GM19468 (cell line): ENCODE results near the gene ACTR3.
"Not testable (repeated sequence)": the region's sequence is repeated elsewhere in the genome, so short reads cannot be mapped to it uniquely, and the experiment has no call there.

Experiments used
- ATAC-seq: cut with Tn5 transposase; IDR thresholded peaks from one replicate; pipeline ENCODE4 v1.9.1; 2021; ENCODE audit warnings: mild to moderate bottlenecking, moderate library complexity, moderate number of reproducible peaks; ENCODE audit not compliant: unreplicated experiment; ENCODE audit errors: extremely low read depth

The ACTR3 gene

DNA sequence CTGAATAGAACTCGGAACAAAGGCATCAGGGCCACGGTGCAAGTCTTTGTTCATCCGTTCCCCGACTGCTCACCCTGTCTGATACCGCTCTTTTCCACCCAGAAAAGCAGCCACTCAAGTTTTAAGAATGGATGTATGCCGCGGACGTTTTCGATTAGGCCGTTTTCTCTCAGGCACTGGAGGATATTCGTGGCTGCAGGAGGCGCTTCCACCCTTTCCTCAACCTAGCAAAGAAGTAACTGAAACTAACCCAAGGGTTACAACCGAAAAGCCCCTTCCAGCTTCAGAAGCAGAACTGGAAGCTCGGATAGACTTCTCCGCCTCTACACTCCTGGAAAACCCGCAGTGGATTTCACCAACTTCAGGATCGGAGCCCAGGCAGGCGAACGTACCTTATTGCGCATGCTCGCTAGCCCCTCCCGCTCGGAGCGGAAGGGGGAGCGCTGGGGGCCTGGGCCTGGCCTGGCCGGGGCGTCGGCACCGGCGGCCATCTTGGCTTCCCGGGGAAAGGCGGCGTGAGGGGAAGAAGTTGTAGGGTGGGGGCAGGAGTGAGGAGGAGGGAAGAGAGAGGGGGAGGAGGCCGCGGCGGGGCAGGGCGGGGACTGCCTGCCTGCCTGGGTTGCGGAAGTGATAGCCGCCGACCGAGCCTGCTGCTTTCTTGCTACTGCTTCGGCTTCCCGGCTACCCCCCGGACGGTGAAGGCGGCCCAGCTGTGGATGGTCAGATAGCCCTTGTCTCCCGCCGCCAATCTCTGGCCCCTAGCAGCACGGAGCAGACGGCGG is at the start of gene ACTR3:
Gene ACTR3 (plus strand): TSS at position 619 of the 782 bp plus-strand sequence. CDS start 191 bp downstream, outside the sequence.
- peak; percentile 35 for ATAC-seq

DNA sequence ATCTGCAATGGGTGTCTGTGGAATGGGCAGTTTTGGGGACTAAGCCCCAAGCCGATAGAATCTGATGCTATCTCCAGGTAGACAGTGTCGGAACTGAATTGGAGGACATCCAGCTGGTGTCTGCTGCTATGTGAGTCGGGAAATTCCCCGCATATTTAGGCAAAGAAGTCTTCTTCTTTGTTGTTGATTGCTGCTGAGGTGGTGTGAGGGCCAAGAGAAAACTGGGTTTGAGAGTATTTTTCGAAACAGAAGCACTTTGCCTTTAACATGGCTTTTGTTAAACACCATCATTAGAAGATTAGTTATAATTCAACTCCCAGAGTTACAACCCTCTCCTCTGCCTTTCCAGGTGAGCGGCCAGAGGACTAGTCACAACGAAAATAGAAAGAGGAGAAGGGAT is 49.4 kb upstream of the ACTR3 start:
- ATAC-seq: no peak

- ATAC-seq: no peak
These were observed 46.8 kb upstream of the ACTR3 start for GRCh38 chr2:113842919-113843736.

- ATAC-seq: not testable (repeated sequence)
These were observed 46.2 kb upstream of the ACTR3 start for GRCh38 chr2:113843737-113844050.

GRCh38 chr2:113845261-113845660 is 44.6 kb upstream of the ACTR3 start:
- no peak for ATAC-seq

DNA sequence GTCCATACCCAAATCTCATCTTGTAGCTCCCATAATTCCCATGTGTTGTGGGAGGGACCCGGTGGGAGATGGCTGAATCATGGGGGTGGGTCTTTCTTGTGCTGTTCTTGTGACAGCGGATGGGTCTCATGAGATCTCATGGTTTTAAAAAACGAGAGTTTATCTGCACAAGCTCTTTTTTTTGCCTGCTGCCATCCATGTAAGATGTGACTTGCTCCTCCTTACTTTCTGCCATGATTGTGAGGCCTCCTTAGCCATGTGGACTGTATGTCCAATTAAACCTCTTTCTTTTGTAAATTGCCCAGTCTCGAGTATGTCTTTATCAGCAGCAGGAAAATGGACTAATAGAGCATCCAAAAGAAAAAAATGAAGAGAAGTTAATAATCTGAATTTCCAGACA is 44.1 kb upstream of the ACTR3 start:
- not testable (repeated sequence) for ATAC-seq

DNA sequence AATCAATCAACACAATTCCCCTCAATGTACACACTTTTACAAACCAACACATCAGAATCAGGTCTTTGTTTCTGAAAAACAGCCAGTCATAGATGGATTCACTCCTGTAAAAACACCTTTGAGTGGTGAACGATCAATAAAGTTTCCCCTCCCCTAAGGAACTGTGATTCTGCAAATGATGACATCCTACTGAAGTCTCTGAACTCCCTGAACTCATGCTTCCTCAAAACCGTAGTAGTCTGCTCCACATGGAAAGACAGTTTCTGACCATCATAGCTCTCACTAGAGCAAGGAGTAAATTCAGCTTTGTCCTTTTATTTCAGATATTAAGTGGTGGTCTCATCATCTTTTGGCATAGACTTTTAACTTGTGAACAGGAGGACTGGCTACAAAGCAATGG is 43.5 kb upstream of the ACTR3 start:
- ATAC-seq: no peak

GRCh38 chr2:113847144-113847543 is 42.7 kb upstream of the ACTR3 start:
- ATAC-seq: peak; percentile 35

GRCh38 chr2:113848758-113849415 is 41.0 kb upstream of the ACTR3 start:
- ATAC-seq: no peak

- ATAC-seq: no peak
These were observed 39.2 kb upstream of the ACTR3 start for GRCh38 chr2:113850687-113851086.

GRCh38 chr2:113851640-113852039 is 38.2 kb upstream of the ACTR3 start:
- no peak for ATAC-seq

- no peak for ATAC-seq
These were observed 35.7 kb upstream of the ACTR3 start for GRCh38 chr2:113854208-113854607.

GRCh38 chr2:113854970-113855740 is 34.7 kb upstream of the ACTR3 start:
- ATAC-seq: no peak

- no peak for ATAC-seq
These were observed 32.4 kb upstream of the ACTR3 start for GRCh38 chr2:113857464-113857863.

DNA sequence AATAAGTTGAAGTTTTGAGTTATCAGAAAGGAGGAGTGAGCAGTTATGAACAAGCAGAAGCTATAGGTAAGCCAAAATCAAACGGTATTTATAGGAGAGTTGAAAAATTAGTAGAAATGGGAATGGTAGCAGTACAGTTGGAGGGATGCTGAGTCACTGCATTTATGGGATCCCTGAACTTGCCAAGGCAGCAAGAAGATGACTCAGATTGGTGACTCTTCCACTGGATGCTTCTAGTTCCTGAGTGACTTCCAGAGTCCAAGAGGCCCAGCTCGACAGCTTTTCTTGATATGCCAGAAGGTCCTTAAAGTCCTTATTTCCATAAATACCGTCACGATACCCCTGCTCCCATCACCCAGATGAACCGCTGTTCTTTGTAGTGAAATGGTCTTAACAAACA is 31.1 kb upstream of the ACTR3 start:
- ATAC-seq: no peak

GRCh38 chr2:113861740-113862139 is 28.1 kb upstream of the ACTR3 start:
- peak; percentile 33 for ATAC-seq

DNA sequence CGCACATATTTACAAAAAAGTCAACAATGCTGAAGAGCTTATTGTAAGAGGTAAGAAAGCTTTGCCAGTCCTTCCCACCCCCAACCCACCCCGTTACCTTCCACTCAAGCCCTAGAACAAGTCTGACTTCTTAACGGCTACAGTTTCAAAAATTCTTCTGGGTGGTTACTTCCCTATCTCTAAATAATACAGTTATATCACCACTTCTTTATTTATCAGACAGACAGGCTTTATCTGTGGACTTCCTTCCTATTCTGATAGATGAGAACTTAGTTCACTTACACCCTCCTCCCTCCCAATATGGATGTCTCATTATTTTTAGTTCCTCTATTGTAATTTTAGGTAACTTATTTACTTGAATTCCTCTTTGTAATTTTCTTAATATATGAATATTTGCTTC is 26.7 kb upstream of the ACTR3 start:
- no peak for ATAC-seq

GRCh38 chr2:113867571-113867970 is 22.3 kb upstream of the ACTR3 start:
- ATAC-seq: no peak

DNA sequence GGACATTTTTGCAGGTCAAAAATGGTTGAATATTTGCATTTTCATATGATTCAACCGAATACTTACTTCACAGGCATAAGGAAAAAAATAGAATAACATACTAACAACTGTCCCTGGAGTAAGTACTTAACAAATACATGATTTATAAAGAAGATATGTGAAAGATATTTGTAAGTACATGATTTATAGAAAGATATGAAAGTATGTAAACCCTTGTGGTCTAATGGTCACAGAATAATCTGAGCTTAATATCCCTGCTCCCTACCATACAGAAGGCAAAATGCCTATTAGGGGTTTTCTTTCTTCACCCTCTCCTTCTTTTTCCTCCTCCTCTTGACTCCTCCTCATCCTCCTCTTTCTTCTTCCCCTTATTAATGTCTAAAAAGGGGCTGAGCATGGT is 20.6 kb upstream of the ACTR3 start:
- ATAC-seq: no peak

- no peak for ATAC-seq
These were observed 17.7 kb upstream of the ACTR3 start for GRCh38 chr2:113872201-113872600.
